H54 (cell line): ENCODE measurements around the gene CDK14.
"Not testable (repeated sequence)": the region's sequence is repeated elsewhere in the genome, so short reads cannot be mapped to it uniquely, and the experiment has no call there.

Experiments
- DNase-seq: peaks from one replicate; pipeline ENCODE4 v3.0.0; 2011; ENCODE audit warnings: low spot score, mixed read lengths; ENCODE audit not compliant: insufficient read length
- FAIRE-seq: peaks from 3 replicates; lab custom pipeline; 2011; peaks lifted over from hg19 to GRCh38; lab: Jason Lieb, UNC
- POLR2A ChIP-seq: IDR thresholded peaks from 2 replicates; pipeline ENCODE4 v1.6.1; 2011; ENCODE audit warnings: low read depth, mild to moderate bottlenecking, low read length

Gene CDK14

DNA sequence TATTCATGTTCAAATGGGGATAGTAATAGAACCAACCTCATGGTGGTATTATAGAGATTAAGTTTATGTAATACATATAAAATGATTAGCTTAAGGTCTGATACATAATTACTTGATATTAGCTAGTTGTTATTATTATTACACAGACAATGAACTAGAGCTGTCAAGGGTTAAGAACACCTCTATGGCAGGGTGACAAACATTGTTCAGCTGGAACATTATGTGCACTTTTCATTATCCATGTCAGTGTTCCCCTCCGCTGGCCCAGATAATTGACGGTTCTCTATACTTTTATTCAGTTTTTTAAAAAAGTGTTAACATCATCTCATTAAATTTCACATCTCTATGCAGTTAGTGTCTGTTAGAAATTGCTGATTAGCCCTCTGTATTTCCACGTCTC is 142.1 kb downstream of the CDK14 start:
- TF ChIP-seq POLR2A = no peak
- DNase-seq (no peak), FAIRE-seq (no peak)

DNA sequence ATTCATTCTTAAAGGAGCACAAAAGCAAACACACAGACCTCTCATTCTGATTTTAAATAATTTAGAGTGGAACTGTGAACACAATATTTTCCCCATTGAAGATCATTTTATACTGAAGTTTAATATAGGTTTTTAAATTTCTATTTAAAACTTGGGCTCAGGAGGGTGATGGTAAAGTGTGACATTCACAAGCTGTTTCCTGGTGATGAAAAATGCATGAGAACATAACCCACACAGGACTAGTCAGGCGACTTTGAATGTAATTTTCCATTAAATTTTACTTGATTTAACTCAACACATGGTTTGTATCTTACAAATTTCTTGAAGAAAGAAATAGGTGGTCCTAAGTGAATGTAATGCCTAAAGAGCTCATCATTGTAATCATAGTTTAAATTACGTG is 143.6 kb downstream of the CDK14 start:
- FAIRE-seq (no peak), DNase-seq (no peak)
- TF ChIP-seq POLR2A = no peak

DNA sequence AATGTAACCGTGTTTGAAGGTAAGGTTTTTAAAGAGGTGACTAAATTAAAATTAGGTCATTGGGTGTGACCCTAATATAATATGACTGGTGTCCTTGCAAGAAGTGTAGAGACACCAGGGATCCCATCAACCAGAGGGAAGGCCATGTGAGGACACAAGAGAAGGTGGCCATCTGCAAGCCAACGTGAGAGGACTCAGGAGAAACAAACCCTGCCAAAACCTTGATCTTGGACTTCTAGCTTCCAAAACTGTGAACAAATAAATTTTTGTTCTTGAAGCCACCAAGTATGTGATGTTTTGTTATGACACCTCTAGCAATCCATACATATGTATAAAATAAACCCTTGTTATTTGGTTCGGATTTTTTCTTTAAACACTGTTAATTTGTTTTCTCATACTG is 144.3 kb downstream of the CDK14 start:
- DNase-seq (no peak), FAIRE-seq (no peak)
- no peak for TF ChIP-seq POLR2A

DNA sequence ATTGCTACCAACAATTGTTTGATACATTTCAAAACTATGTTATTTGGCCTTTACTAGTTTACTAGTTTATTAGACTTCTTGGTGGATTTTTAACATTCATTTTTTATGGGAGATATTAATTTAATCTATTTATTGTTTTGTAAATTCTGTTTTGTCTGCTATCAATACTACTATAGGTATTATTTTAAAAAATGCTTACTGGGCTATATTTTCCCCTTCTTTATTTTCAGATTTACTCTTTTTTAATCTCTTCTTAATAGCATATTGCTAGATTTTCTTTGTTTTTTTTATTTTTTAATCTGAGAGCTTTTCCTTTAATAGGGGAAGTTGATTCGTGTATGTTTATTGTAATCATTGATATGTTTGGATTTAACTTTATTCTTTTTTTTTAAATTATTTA is 147.5 kb downstream of the CDK14 start:
- FAIRE-seq = no peak
- TF ChIP-seq POLR2A = no peak
- DNase-seq = no peak

DNA sequence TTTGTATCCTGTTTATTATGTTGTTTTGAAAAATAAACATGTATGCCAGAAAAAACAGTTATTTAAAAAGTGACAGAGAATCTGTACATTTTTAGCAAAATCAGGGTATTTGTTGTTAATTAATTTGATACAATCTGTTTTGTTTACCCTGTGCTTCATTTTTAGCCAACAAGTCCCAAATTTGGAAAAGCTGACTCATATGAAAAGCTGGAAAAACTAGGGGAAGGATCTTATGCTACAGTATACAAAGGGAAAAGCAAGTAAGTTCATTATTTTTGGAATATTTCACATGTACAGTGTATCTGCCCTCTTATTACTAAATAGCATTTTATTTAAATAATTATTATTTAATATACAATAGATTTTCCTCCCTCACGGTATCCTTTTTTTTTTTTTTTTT is 151.4 kb downstream of the CDK14 start:
- no peak for FAIRE-seq
- DNase-seq = no peak
- TF ChIP-seq POLR2A = no peak

DNA sequence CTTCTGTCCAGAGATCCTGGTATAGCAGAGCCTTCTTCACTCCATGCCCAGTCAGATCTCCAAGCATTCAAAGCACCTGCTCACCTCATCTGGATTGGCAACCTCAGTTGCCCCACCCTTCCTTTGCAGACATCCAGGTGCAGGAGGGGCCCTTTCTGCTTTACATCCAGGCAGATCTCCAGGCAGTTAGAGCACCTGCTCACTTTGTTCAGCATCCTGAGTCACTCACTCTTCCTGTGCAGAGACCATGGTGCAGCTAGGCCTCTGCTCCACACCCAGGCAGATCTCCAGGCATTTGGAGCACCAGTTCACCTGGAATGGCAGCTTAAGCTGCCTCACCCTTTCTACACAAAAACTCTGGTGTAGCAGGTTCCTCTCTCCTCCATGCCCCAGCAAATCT is 153.1 kb downstream of the CDK14 start:
- no peak for DNase-seq
- no peak for TF ChIP-seq POLR2A
- no peak for FAIRE-seq

DNA sequence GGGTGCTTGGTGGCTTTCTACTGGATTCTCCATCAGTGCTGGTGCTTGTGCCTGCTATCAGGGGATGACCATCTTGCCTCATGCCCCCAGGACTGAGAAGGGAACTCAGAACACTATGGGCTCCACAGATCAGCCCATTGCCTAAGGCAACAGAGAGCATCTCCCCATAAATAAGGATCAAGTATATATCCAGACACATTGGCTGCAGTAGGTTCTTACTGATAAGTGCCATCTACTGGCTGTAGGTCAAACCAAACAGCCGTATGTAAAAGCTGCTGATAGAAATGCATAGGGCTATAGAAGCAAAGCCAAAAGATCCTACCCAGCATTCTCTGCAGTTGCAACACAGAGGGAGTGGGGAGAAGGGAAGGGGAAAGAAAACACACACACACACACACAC is 153.7 kb downstream of the CDK14 start:
- DNase-seq (no peak), FAIRE-seq (no peak)
- no peak for TF ChIP-seq POLR2A

DNA sequence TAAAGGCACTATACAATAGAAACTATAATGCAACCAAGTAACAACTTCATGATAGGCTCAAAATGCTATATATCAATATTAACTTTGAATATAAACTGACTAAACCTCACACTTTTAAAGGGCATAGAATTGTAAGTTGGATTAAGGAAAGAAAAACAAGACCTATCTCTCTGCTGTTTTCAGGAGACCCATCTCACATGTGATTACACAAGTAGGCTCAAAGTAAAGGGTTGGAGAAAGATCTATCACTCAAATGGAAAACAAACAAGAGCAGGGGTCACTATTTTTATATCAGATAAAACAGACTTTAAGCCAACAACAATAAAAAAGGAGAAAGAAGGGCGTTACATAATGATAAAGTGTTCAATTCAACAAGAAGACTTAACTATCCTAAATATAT is 155.5 kb downstream of the CDK14 start:
- no peak for DNase-seq
- no peak for FAIRE-seq
- no peak for TF ChIP-seq POLR2A

DNA sequence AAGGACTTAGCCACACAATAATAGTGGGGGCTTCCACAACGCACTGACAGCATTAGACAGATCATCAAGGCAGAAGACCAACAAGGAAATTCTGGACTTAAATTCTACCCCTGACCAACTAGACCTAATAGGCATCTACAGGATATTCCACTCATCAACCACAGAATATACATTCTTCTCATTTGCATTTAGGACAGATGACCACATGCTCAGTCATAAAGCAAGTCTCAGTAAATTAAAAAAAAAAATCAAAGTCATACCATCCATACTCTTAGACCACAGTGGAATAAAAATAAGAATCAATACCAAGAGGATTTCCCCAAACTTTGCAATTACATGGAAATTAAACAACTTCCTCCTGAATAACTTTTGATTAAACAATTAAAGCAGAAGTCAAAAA is 155.9 kb downstream of the CDK14 start:
- TF ChIP-seq POLR2A = no peak
- FAIRE-seq = no peak
- no peak for DNase-seq

DNA sequence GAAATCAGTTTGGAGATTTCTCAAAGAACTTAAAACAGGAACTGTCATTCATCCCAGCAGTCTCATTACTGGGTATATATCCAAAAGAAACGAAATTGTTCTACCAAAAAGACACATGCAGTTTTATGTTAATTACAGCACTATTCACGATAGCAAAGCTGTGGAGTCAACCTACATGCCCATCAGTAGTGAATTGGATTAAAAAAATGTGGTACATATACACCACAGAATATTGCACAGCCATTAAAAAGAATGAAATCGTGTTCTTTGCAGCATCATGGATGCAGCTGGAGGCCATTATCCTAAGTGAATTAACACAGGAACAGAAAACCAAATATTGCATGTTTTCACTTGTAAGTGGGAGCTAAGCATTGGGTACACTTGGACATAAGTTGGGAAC is 158.9 kb downstream of the CDK14 start:
- no peak for TF ChIP-seq POLR2A
- FAIRE-seq = no peak
- DNase-seq = no peak

DNA sequence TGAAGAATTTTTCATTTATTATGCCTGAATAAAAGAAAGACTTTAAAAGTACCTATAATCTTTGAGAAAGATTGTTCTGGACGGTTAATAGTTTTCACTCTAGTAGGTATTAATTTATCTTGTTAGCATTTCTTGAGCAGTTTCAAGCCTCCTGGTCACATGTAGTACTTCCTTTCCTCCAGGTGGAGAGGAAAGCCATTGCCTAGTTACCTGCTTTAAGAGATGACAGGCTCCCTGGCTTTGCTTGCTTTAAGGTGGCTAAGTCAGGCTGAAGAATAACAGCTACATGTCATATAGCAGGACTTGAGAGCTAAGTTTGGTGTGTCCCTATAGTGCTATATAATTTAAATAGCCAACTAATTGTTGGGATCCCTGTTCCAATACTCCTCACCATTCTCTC is 160.2 kb downstream of the CDK14 start:
- DNase-seq (no peak), FAIRE-seq (no peak)
- TF ChIP-seq POLR2A = no peak

DNA sequence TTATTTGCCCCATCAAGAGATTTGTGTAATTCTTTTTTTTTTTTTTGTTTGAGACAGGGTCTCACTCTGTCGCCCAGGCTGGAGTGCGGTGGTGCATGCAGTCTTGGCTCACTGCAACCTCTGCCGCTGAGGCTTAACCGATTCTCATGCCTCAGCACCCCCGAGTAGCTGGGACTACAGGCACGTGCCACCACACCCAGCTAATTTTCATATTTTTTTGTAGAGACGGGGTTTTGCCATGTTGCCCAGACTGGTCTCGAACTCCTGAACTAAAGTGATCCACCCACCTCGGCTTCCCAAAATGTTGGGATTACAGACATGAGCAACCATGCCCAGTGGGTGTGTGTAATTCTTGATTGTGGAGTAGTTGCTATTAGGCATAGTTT is 161.4 kb downstream of the CDK14 start:
- DNase-seq, FAIRE-seq: not testable (repeated sequence)

DNA sequence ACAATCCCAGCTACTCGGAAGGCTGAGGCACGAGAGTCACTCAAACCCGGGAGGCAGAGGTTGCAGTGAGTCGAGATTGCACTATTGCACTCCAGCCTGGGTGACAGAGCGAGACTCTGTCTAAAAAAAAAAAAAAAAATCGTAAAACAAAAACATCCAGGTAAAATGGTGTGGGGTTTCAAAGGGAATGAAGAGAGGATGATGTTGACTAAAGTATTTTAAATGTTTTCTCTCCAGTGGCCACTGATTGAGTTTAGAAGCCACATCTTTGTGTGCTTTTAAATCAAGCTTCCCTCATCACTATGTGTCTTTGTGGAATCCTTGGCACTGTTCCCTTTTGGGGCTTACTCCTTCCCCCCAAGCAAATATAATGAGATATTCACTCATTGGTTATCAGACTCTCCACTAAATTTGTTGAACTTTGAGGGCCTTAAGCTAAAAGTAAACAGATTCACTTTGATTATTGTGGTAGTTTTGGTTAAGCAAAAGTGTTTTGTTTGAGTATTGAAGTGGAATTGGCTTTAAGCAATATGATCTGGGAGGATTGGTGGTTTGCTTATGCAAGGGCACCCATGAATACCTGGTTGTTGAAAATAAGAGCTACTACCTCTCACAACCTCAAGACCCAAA is 162.9 kb downstream of the CDK14 start:
- FAIRE-seq (no peak), DNase-seq (no peak)
- no peak for TF ChIP-seq POLR2A

DNA sequence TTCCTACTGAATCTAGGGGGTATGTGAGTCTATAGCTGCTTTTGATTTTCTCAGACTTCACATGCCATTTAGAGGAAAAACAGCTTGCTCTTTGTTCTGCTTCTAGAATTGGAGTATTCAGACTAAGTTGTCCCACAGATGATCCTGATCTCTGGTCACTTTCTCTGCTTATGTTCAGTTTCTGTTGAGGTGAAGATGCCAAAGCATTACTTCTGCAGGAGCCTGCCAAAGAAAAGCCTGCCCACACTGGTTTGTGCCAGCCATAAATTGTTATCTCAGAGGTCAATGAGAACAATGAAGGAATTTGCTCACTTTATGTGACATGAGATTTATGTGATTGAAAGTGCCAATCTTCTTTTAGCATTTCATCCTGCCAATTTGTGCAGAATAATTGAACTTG is 163.6 kb downstream of the CDK14 start:
- FAIRE-seq = no peak
- TF ChIP-seq POLR2A = no peak
- no peak for DNase-seq

DNA sequence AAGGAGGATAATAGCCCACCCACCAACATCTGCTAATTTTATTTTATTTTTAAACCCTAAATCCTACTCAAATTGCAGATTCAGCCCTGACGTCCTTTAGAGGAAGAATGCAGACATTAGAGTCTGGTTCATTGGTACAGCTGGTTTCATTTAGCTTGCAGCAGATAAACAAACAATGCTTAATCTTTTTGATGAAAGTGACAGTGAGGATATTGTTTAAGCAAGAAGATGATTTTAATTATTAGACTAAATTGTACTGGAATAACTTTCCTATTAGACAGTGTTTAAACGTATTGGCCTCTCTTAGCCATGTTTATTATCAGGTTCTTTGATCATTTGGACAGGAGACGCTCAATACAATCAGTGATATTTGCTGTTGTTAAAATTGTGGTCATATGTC is 164.8 kb downstream of the CDK14 start:
- FAIRE-seq (no peak), DNase-seq (no peak)
- TF ChIP-seq POLR2A = no peak

DNA sequence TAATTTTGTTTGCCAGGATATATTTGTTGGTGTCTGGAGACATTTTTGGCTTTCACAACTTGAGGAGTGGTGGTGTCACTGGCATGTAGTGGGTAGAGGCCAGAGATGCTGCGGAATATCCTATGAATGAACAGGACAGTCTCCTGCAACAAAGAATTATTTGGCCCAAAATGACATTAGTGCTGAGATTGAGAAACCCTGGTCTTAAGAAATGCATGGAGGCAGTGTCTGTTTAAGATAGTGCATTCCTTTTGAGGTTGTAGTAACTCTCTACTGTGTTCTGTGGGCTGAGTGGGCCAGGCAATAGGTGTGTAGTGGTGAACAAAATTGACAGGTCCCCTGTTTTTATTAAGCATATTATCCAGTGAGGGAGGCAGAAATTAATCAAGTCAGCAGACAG is 165.5 kb downstream of the CDK14 start:
- FAIRE-seq = no peak
- no peak for TF ChIP-seq POLR2A
- DNase-seq = no peak

DNA sequence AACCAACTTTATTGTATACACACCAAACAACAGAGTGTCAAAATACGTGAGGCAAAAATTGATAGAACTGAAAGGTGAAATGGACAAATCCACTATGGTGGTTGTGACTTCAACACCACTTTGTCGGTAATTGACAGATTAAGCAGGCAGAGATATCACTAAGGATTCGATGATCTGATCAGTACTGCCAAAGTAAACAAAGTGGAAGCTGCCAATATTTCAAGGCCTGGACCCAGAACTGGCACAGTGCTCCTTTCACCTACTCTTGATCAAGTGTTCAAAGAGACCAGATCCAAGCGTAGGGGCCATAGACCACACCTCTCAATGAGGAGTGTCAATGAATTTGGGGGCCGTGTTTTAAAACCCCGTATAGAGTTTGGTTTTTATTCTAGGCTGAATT is 167.0 kb downstream of the CDK14 start:
- FAIRE-seq = no peak
- no peak for DNase-seq
- no peak for TF ChIP-seq POLR2A
